GM18520 (cell line): ENCODE data around the gene ADGRG3.

Source experiments
- ATAC-seq: cut with Tn5 transposase; IDR thresholded peaks from one replicate; pipeline ENCODE4 v1.9.1; 2021; ENCODE audit not compliant: unreplicated experiment

Gene ADGRG3

GRCh38 chr16:57679016-57679415 is 10.9 kb downstream of the ADGRG3 start:
- no peak for ATAC-seq

GRCh38 chr16:57679767-57680482 is 11.8 kb downstream of the ADGRG3 start:
- ATAC-seq: no peak

- no peak for ATAC-seq
These were observed 12.8 kb downstream of the ADGRG3 start for GRCh38 chr16:57680842-57681375.

- no peak for ATAC-seq
These were observed 14.0 kb downstream of the ADGRG3 start for GRCh38 chr16:57681950-57682728.

- ATAC-seq: no peak
These were observed 14.9 kb downstream of the ADGRG3 start for GRCh38 chr16:57682809-57683635.

- ATAC-seq: no peak
These were observed 15.8 kb downstream of the ADGRG3 start for GRCh38 chr16:57683636-57684545.

- no peak for ATAC-seq
These were observed 16.7 kb downstream of the ADGRG3 start for GRCh38 chr16:57684626-57685358.

- ATAC-seq: no peak
These were observed 17.5 kb downstream of the ADGRG3 start for GRCh38 chr16:57685633-57686032.

- ATAC-seq: no peak
These were observed 18.5 kb downstream of the ADGRG3 start for GRCh38 chr16:57686577-57686976.

GRCh38 chr16:57687363-57687929 is 19.3 kb downstream of the ADGRG3 start:
- no peak for ATAC-seq

- ATAC-seq: no peak
These were observed 20.4 kb downstream of the ADGRG3 start for GRCh38 chr16:57688487-57688986.

GRCh38 chr16:57688987-57689761 is 21.1 kb downstream of the ADGRG3 start:
- no peak for ATAC-seq

- ATAC-seq: no peak
These were observed 21.9 kb downstream of the ADGRG3 start for GRCh38 chr16:57689762-57690558.

GRCh38 chr16:57690782-57691471 is 22.8 kb downstream of the ADGRG3 start:
- no peak for ATAC-seq

- ATAC-seq: no peak
These were observed 24.5 kb downstream of the ADGRG3 start for GRCh38 chr16:57692636-57693035.

GRCh38 chr16:57693550-57693949 is 25.4 kb downstream of the ADGRG3 start:
- ATAC-seq: no peak

- ATAC-seq: no peak
These were observed 26.2 kb downstream of the ADGRG3 start for GRCh38 chr16:57694231-57694724.
